ENCODE measurements around the gene CCDC102B.

CCDC102B gene

GRCh38 chr18:69102959-69103358 lies 305.1 kb downstream of the CCDC102B start:
- DNase-seq, result no peak

Measured in DMS53 (cell line).